Heart right ventricle (tissue), 16 donors: ENCODE measurements around the gene TDRD3. TPM values are rescaled to one million over a fixed set of nuclear protein-coding genes. Genes with fewer than 3 reads are reported as not detected.

Experiments
- ATAC-seq, 8 donors: fragments of 200-7000 bp; cut with Tn5 transposase; one replicate each; pipeline ENCODE4 v1.9.1; 2020; ENCODE audit warnings: mild to moderate bottlenecking in 8 of 8, moderate library complexity in 8 of 8, moderate number of reproducible peaks in 1 of 8
- DNase-seq, 2 donors: peaks; one replicate each; pipeline ENCODE4 v3.0.0-alpha.2; 2020
- H3K27ac ChIP-seq, 10 donors: fragments of 200-600 bp; sonication (generic) in 2 of 10; one replicate each; pipeline versions ENCODE4 v1.5.0 to v1.8.0; 2020 to 2022; ENCODE audit warnings: mild to moderate bottlenecking in 3 of 10
- H3K27me3 ChIP-seq, 7 donors: fragments of 200-600 bp; one replicate each; pipeline ENCODE4 v1.8.0; 2021 to 2022; ENCODE audit warnings: mild to moderate bottlenecking in 2 of 7
- H3K36me3 ChIP-seq, 9 donors: fragments of 200-600 bp; sonication (generic) in 1 of 9; one replicate each; pipeline versions ENCODE4 v1.5.0 to v1.8.0; 2020 to 2022; ENCODE audit warnings: mild to moderate bottlenecking in 2 of 9
- H3K4me1 ChIP-seq, 9 donors: fragments of 200-600 bp; sonication (generic) in 1 of 9; one replicate each; pipeline versions ENCODE4 v1.5.0 to v1.8.0; 2020 to 2022; ENCODE audit warnings: mild to moderate bottlenecking in 4 of 9
- H3K4me3 ChIP-seq, 10 donors: fragments of 200-600 bp; sonication (generic) in 2 of 10; one replicate each; pipeline versions ENCODE4 v1.5.0 to v1.8.0; 2020 to 2022; ENCODE audit warnings: mild to moderate bottlenecking in 7 of 10, moderate library complexity in 2 of 10
- H3K9me3 ChIP-seq, 11 donors: fragments of 200-600 bp in 10 of 11; sonication (generic) in 2 of 11; one replicate each; pipeline versions ENCODE4 v1.5.0 to v1.8.0; 2013 to 2022; ENCODE audit warnings: mild to moderate bottlenecking in 2 of 11, control low read depth in 1 of 11, moderate library complexity in 1 of 11
- WGBS, 2 donors: extraction: QIAGEN DNeasy Blood & Tissue Kit; methylation state at CpG; one replicate each; pipeline ENCODE4 v1.1.7; 2013; ENCODE audit warnings: inconsistent platforms in 1 of 2; 5-methylcytosine and 5-hydroxymethylcytosine counted together
- intact Hi-C, 10 donors: fragments of 100-400 bp; cut with DNase I; formaldehyde crosslinking; loops; one replicate each; pipeline versions ENCODE4 v1.11.1 to v1.14.2; 2022
- polyA plus RNA-seq, 2 donors: library from polyadenylated mRNA; stranded (reverse); fragments of 200-250 nt; gene quantifications; one replicate each; pipeline ENCODE4 v1.2.3, GENCODE V29; 2013
- total RNA-seq, 10 donors: library from RNA; stranded (reverse); fragmentation: NEBNext Ultra II Directional in 3 of 10; extraction: Animal tissue kit (Norgen Biotek cat#: 25700) in 3 of 10; gene quantifications; one replicate each; pipeline versions ENCODE4 v1.2.1 to v1.2.4, GENCODE V29; 2021 to 2023
- TF ChIP-seq, protein P1 (sequence below), 9 donors: fragments of 200-600 bp; sonication (generic) in 2 of 9; IDR thresholded peaks; one replicate each; pipeline versions ENCODE4 v1.5.0 to v1.8.0; 2021 to 2022; ENCODE audit warnings: antibody characterized with exemption in 9 of 9, mild to moderate bottlenecking in 5 of 9, moderate library complexity in 1 of 9
- donor health status: Arrhythmogenic right ventricular cardiomyopathy.
- donor health status: ischemic (EF 13 %, LVEDD 7.1; RV severe dilation, severe dysfunction).
- donor health status: healthy with polysubstance abuse.
- donor health status: DM: no; HTN: yes; CAD: no.
- donor health status: DM: no; HTN: no; CAD: no.
- donor health status: ischemic (EF 25% LVEDD 6.9; RV normal size, moderate dysfunction).
- donor health status: ischemic (EF 25% LVEDD 5.7; RV mildly dilated, moderate dysfunction).
- donor health status: healthy.
- donor health status: DM: yes; HTN: yes; CAD: no.
- donor health status: Ischemic cardiomyopathy.
- donor health status: ischemic (EF 35%, LVEDD 5.7; RV mildly dilated, moderate dysfunction).
- donor health status: nonischemic (EF 11% LVEDD 7.7; RV severe dilation, severe dysfunction).
- donor health status: DM: yes; HTN: yes; CAD: no.
- donor health status: PGD.
- donor health status: ischemic (EF 29% LVEDD 5.4; RV normal size, mild dysfunction).
- donor health status: nonischemic (EF 23%, LVEDD 6.1; RV moderate dilation, normal function).

Gene TDRD3
- total and polyA plus RNA-seq, 12 donors: 9.8 to 60.7 (median 47.2) TPM

DNA sequence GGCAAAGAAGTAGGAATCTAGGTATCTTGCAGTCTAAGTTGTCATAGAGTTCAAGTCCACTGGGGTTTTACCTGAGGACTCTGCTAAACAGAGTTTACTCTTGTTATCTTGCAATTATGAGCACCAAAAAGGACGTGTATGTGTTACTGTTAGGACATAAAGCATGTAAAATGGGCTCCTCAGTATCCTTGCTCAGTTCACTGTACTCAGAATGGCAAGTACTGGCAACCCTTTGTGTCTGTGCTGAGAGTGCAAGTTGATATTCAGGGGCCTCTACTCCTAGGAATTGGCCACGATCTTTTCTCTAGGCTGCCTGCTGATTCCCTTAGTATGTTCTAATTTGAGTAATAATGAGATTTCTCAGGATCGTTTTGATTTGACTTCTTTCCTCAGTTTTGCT lies 13.3 kb downstream of the TDRD3 start:
- intact Hi-C loops: no loop called here
- ATAC-seq (peak in 1 of 8 donors; percentile 14), DNase-seq (no peak)
- Histone ChIP-seq H3K27ac (no peak overlapping the region), H3K4me3 (no peak overlapping the region), H3K4me1 (peaks cover 0 to 47% (median 29%) of the 10 kb centered on the region in 9 donors), H3K27me3 (no peaks in the 10 kb centered on the region), H3K9me3 (no peaks in the 10 kb centered on the region), H3K36me3 (no peaks in the 10 kb centered on the region)
- TF ChIP-seq, protein P1, sequence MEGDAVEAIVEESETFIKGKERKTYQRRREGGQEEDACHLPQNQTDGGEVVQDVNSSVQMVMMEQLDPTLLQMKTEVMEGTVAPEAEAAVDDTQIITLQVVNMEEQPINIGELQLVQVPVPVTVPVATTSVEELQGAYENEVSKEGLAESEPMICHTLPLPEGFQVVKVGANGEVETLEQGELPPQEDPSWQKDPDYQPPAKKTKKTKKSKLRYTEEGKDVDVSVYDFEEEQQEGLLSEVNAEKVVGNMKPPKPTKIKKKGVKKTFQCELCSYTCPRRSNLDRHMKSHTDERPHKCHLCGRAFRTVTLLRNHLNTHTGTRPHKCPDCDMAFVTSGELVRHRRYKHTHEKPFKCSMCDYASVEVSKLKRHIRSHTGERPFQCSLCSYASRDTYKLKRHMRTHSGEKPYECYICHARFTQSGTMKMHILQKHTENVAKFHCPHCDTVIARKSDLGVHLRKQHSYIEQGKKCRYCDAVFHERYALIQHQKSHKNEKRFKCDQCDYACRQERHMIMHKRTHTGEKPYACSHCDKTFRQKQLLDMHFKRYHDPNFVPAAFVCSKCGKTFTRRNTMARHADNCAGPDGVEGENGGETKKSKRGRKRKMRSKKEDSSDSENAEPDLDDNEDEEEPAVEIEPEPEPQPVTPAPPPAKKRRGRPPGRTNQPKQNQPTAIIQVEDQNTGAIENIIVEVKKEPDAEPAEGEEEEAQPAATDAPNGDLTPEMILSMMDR (IDR thresholded peaks at IDR 0.05): no peak
- WGBS, 2 donors: 58 to 62% methylated on average over 3 of the region's 3 CpGs

DNA sequence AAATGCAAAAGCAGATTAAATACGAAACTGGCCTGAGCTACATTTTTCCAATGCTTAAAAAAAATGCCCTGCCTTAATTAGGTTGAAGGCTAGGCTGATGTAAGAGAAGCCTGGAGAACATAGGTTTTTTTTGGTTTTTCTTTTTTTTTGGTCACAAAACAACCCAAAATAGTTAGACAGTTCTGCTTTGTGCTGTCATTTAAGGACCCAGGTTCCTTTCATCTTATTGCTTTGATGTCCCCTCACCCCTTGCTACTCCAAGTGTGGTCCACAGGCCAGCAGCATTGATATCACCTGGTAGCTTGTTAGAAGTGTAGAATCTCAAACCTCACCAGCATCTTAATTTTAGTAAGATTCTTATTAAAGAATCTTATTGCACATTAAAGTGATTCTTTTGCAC lies 14.4 kb downstream of the TDRD3 start:
- DNase-seq: no peak
- intact Hi-C loops: no loop called here
- WGBS, 2 donors: 29 to 53% methylated on average over 1 of the region's 1 CpG
- no peaks in the 10 kb centered on the region for H3K27me3 ChIP-seq
- no peak for ATAC-seq
- no peaks in the 10 kb centered on the region for H3K9me3 ChIP-seq
- H3K36me3 ChIP-seq: no peaks in the 10 kb centered on the region
- H3K27ac ChIP-seq: no peak overlapping the region
- TF ChIP-seq, protein P1 (IDR thresholded peaks at IDR 0.05): no peak
- peaks cover 0 to 50% (median 32%) of the 10 kb centered on the region in 9 donors for H3K4me1 ChIP-seq
- H3K4me3 ChIP-seq: no peak overlapping the region

DNA sequence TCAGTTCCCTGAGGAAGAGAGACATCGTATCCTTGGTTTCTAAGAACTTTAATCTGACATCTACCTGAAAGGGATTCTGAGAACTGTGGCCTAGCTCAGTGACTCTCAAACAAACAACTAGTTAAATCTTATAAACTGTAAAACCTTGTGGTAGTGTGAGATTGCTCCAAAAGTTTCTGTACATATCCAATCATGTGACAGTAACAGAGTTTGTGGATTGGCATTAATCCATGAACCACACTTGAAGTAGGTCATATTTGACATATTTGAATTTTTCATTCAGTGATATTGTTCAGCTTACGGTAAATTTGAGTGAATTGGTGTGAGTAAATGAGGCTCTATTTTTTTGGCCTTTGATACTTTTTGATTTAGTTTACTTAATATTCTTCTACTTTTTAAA lies 15.0 kb downstream of the TDRD3 start:
- DNase-seq: no peak
- Histone ChIP-seq H3K27me3 (no peaks in the 10 kb centered on the region), H3K27ac (no peak overlapping the region), H3K36me3 (no peaks in the 10 kb centered on the region), H3K9me3 (no peaks in the 10 kb centered on the region), H3K4me1 (peaks cover 0 to 50% (median 32%) of the 10 kb centered on the region in 9 donors), H3K4me3 (no peak overlapping the region)
- intact Hi-C loops: no loop called here
- TF ChIP-seq, protein P1 (IDR thresholded peaks at IDR 0.05): no peak
- 70 to 77% methylated on average over 2 of the region's 2 CpGs for WGBS, 2 donors
- no peak for ATAC-seq

DNA sequence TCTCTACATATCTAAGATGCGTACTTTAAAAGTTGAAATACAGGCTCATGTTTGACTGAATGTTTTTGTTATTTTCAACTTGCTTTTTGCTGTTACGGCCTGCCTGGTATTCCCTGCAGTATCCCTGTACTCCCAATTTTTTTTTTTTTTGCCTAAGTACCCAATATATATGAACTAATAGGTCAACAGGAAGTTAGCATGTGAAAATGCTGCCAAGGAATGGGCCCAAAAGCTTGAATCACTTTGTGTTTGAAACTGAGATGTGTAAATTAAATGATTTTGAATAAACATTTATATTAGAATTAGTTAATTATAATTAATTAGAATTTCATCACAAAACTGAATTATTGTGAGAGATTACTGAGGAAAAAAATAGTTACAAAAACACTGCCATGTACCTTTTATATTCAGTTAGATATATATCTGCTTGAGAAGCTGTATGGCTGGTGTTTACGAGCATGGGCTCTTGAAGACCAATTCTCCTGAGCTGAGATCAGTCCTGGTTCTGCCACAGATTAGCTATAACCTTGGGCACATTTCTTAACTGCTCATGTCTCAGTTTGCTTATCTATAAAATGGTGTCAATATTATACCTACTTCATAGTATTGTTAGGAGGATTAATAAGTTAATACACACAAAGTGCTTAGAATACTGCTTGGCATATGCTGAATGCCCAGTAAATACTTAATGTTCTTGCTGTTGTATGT lies 16.0 kb downstream of the TDRD3 start:
- H3K4me1 ChIP-seq: peaks cover 0 to 50% (median 32%) of the 10 kb centered on the region in 9 donors

More for the DNA sequence above, 16.0 kb downstream of the TDRD3 start:
- no peaks in the 10 kb centered on the region for H3K9me3 ChIP-seq
- DNase-seq (no peak), ATAC-seq (no peak)
- H3K27ac ChIP-seq: no peak overlapping the region
- intact Hi-C loops: no loop called here
- TF ChIP-seq, protein P1 (IDR thresholded peaks at IDR 0.05): no peak
- H3K4me3 ChIP-seq: no peak overlapping the region
- 86 to 90% methylated on average over 3 of the region's 3 CpGs for WGBS, 2 donors
- H3K27me3 ChIP-seq: no peaks in the 10 kb centered on the region
- no peaks in the 10 kb centered on the region for H3K36me3 ChIP-seq
